NOMO-1 treated with DMSO at 0.1 percent for 48 hours (cell line): ENCODE measurements around the gene GPR161.

Source experiments
- DNase-seq: peaks from one replicate; lab custom pipeline; 2025; ENCODE audit not compliant: unreplicated experiment; lab: John Stamatoyannopoulos, UW

The GPR161 gene

DNA sequence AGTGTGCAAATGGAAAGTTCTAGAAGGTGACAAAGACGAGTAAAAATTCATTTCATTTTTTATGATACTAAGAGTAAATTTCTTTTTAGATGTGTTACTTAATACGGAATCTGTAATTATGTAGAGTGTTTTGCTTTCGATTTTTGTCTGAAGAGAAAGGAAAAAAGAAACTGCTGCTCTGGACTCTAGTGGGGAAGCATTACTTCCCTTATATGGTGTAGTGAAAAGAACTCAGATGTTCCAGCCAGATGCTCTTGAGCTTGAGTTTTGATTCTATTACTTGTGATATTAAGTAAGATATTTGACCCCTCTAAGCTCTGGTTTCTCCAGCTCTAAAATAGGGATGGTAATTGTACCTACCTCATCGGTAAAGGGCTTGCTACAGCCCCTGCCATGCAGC is 12.2 kb upstream of the GPR161 start:
- DNase-seq: peak; percentile 65

DNA sequence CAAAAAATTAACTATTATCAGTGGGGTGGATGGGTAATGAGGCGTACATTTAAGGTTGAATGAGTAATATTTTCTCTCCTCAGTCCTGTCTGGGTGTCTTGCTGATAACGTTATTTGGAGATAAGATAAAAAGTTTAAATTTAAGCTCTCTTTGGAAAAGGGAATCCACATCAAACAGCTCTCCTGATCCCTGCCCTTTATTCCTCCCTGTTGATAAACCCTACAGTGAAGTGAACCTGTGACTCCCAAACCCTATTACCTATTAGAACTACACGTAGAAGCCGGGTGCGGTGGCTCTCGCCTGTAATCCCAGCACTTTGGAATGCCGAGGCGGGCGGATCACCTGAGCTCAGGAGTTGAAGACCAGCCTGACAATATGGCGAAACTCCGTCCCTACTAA is 9.9 kb upstream of the GPR161 start:
- no peak for DNase-seq

DNA sequence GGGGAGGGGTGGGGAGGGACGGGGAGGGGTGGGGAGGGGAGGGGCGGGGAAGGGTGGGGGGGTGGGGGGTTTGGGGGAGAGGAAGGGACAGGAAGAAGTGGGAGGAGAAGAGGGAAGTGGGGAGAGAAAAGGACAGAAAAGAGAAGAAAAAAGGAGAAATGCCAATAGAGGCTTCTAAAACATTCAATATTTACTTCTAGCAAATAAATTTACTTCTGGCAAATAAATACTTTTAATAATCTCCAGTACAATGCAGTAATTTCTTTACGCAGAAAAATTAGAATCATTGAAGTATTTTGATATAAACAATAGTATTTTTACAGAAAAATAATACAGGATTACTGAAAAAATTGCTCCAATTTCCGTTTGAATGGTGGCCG is 9.4 kb upstream of the GPR161 start:
- DNase-seq: peak; percentile 55

DNA sequence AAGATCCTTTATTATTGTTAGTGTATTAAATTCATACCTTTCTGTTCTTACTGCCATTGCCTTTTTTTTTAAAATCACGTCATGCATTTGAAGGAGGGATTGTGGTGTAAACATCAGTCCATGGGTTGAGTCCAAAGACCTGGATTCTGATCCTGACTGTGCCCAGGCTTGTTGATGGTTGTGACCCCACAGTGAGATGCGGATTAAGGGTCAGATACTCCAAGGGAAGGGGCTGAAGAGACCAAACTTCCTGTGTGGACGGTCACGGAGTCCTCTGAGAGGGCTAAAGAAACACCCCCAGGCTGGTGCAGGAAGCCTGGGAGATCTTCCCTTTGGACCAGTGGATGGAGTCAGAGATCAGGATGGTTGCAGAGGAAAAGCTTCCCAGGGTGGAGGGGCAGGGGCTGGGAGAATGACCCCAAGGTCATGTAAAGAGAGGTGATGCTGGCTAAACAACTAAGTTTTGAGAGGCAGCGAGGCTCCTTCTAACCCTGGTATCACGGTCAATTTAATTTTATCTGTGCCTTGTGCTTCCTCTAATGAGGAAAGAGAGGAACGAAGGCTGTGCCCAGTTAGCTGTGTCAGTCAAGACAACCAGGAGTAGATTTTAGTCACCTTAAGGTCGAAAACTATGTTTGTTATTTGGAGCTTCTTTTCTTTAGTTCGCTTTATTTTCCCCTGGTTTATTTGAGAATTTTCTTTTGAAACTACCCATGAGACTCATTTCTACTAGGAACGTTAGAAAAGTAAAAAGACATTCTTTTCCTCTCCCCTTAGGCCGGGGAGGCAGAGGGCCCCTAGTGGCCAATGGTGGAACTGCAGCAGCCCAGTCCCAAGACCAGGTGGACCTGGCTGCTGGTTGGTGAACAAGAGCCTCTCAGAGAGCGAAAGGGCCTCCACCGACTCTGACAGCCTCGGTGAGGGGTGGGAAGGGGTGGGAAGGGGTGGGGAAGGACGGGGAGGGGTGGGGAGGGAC is 8.7 kb upstream of the GPR161 start:
- DNase-seq: peak; percentile 80

DNA sequence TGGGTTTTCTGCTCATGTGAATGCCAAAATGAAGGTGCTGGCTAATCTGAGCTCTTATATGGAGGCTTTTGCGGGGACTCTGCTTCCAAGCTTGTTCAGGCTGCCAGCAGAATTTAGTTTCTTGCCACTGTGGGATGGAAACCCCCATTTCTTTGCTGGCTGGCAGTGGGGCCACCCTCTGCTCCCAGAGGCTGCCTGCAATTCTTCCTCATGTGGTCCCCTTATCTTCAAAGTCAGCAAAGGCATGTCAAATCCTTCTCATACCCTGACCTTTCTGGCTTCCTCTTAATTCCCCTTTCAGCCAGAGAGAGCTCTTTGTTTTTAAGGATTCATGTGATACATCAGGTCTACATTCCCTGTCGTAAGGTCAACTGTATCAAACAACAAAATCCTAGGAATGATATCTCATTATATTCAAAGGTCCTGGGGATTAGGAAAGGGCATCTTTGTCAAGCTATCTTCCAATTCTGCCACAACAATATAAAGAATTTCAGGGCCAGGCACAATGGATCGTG is 5.2 kb upstream of the GPR161 start:
- DNase-seq: no peak

DNA sequence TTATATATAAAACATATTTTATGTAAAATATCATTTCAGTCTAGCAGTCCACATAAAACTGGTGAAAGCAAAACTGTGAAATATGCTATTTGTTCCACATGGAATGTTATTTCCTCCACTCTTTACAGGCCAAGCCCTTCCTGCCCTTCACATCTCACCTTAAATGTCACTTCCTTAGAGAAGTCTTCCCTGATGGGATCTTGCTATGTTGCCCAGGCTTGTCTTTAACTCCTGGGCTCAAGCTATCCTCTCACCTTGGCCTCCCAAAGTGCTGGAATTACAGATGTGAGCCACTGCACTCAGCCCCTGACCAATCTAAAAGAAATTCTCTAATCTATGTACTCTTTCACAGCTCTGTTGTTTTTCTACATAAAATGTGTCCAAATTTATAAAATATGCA is 2.3 kb upstream of the GPR161 start:
- no peak for DNase-seq

DNA sequence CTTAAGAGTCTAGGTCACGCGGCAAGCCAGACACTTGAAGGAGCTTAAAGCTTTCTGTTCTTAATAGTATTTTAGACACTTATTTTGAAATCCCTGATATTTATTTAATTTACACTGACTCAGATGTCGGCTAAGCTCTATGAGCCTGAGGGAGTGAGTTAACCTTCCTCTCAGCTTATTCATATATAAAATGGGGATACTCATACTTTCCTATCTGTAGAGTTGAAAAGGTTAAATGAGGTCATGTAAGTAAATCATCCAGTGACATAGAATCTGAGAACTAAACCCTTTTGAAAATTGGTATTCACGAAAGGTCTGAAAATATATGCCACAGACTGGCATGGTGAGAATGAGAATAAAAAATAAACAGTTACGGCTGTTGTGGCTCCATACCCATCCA is 1.4 kb upstream of the GPR161 start:
- DNase-seq: no peak

DNA sequence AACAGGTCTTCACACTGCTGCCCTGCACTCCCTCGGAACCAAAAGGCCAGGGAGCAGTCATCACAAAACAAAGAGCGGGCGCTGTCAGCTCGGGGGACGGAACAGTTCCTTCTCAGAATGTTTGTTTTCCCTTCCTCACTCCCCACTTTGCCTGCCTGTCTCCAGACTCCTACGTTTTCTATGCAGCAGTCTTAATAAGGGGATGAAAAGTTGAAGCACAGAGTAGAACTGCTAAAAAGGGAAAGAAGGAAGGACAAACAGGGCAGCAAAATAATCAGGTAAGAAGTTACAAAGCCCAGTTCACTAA is 738 bp upstream of the GPR161 start:
- DNase-seq: no peak

DNA sequence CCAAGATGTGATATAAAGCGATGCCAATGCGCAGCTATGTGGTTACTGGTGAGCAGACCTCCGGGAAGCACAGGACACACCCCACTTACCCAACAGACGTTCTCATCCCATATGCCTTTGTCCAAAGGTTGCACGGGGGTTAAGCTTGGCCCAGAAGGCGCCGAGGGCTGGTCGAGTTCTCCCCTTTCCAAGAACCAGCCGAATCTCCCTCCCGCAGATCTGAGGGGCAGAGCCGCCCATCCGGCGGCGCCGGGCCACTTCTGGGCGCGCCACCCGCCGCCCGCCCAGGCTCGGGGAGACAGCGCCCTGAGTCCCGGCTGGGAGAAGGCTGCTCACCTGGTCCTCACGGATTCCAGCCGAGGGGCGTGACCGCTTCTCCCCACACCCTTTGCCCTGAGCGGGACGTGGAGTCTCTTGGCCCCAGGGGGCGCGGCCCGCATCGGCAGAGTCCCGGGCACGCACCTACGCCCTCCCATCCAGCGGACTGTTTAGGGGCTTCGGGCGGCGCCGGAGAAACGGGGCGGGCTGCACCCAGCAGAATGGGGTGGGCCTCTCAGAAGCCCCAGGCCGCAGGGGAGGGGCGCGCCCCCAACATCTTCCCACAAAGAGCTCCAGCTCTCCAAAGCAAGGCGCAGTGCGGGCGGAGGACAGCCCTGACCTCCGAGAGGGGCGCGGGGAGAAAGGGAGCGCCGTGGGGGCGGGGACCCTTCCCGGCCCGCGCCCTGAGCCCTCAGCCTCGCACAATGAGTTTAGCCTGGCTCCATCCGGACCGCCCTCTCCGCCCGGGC is 615 bp downstream of the GPR161 start:
- DNase-seq: no peak

DNA sequence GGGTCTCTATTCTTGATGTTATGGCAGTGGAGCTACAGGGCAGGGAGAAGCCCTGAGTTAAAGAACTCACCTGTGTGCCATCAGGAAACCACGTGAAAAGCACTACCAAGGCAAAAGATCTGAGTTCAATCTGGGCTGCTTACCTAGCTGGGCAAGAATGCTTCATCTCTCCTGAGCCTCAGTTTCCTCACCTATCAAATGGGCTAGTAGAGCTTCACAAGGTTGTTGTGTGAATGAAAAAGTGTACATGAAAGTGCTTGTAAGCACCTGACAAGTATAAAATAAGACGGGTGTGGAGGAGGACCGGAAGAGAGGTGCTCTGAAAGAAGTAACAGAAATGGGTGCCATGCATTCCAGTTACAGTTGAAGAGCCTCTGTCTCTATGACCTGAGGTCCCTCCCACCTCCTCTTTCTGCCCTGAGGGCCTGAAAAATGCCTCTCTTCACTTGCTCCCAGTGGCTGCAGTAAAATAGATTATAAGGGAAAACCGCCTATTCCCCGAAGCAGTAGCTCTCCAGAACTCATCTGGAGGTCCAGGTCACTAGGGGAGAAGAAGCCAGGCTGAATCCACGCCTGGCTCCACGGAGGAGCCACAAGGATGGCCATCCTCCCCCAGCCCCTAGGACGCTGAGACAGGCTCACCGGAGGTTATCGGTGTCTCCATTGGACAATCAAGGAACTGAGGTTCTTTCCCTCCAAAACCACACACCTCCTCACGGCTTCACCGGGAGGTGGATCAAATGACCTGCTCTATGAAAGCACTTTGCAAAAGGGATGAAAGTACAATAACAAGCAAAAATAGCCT is 1.4 kb downstream of the GPR161 start:
- DNase-seq: no peak

DNA sequence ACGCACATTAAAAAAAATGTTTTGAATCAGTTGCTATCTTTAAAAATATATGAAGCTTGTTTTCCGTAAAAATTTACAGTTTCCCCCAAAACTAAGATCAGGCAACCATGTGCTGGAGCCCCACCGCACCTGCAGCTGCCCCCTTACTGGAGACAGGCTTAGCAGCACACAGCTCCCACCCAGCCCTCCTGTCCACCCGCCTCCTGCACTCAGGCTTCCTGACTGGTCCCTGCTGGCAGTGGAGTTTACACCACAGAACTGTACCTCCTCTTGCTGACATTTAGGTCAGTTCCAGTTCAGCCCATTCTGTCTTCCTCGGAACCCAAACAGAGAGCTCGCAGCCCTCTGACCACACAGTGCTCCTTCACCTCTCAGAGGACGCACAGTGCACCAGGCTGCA is 2.1 kb downstream of the GPR161 start:
- no peak for DNase-seq

DNA sequence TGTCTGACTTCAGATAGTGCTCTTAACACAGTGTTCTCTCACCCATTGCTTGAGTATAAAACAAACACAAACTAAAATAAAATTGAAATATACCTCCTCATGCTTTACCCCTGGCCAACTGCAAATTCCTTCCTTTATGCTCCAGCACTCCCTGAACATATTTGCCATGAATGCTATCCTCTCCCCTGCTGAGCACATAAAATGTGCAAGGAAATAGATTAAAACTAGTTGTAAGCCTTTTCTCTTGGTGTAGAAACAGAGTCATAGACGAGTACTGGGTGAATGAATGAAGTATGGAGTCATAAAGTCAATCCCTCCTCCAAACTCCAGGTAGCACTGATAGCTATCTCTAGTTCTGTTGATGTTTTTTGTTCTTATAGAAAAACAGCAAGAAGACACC is 2.6 kb downstream of the GPR161 start:
- DNase-seq: no peak

DNA sequence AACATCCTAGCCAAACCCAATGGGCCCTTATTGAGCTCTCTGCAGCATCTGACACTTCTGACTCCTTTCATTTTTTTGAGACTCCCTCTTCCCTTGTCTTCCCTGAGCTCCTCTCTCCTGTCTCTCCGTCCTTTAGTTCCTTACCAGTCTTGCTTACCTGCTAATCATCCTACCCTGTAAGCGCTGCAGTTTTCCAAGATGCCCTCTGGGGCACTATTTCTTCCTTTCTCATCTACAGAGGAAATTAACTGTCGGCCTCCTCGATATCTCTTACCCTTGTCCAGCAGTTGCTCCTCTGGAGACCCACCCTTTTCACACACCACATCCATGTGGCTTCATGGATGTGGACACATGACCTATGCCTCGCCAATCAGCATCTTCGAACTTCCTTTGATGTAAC is 6.8 kb downstream of the GPR161 start:
- DNase-seq: no peak

DNA sequence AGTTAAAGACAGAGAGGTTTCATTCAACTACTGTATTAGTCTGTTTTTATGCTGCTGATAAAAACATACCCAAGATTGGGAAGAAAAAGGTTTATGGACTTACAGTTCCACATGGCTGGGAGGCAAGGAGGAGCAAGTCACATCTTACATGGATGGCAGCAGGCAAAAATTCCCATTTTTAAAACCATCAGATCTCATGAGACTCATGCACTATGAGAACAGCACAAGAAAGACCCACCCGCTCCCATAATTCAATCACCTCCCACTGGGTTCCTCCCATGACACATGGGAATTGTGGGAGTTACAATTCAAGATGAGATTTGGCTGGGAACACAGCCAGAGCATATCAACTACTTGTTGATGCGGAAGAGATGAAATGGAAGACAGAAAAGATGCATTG is 9.2 kb downstream of the GPR161 start:
- no peak for DNase-seq

DNA sequence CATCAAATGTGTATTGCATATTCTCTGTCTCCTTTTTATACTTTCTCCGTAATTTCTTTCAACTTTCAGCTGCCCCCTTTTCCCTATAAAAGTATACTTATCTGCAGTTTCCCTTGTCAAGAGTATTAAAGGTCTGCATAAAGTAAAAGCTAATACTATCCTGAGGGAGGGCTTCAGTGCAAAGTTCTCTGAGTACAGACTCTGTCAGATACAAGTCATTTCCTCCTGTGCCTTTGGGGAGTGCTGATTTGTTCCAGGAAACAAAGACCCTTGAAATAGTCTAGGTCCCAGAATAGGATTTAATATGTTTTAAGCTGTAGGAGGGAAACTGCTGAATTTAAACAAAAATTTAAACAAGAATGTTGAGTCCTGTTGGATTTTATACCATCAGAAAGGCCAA is 11.7 kb downstream of the GPR161 start:
- DNase-seq: no peak

DNA sequence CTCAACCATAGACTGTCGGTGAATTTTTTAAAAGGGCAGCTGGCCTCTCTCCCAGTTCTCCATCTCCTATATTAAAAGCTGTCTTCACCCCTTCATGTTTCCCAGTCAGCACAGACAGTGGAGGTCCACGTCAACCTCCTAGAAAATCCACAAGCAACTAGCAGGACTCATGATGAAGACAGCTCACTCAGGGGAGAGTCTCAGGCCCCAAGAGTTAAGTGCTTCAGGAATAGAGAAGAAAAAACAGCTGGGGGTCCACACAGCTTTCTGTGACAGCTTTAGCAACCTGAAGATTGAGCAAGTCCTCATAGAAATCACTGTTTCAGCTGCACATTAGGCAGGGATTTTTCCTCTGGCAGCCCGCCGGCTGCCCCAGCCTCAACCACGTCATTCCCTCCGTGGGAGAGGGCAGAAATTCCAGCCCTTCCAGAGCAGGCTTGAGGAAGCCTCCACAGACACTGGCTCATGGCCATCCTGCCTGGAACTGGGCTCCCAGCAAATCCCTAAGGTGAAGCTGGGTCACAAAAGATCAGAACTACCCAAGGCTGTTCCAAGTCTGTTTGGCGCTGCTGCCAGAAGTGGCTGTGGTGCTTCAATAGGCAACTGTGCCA is 15.2 kb downstream of the GPR161 start:
- no peak for DNase-seq

DNA sequence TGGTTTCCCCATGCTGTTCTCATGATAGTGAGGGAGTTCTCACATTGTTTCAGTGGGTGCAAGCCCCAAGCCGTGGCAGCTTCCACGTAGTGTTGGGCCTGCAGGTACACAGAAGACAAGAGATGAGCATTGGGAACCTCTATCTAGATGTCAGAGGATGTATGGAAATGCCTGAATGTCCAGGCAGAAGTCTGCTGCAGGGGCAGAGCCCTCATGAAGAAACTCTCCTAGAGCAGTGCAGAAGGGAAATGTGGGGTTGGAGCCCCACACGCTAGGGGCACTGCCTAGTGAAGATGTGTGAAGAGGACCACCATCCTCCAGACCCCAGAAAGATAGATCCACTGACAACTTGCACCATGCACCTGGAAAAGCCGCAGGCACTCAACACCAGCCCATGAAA is 17.0 kb downstream of the GPR161 start:
- DNase-seq: no peak

DNA sequence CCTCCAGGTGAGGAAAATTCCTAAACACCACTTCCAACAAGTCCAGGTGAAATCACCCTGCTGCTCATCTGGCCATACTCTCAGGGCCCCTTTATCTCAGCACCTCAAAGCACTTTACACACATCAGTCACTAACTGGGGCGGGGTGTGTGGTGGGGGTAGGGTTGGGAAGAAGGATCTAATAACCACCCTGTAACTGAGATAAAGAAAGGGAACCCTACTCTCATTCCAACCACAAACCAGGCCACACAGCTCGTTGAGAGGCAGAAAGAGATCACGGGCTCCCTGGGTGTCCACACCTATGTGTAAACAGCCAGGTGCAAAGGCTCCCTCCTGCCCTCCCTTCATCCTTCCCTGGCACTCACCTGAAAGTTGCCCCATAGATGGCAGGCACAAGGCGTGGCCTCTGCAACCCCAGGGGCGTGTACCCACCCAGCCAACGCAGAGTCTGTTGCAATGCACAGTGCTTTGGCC is 20.4 kb downstream of the GPR161 start:
- DNase-seq: no peak

DNA sequence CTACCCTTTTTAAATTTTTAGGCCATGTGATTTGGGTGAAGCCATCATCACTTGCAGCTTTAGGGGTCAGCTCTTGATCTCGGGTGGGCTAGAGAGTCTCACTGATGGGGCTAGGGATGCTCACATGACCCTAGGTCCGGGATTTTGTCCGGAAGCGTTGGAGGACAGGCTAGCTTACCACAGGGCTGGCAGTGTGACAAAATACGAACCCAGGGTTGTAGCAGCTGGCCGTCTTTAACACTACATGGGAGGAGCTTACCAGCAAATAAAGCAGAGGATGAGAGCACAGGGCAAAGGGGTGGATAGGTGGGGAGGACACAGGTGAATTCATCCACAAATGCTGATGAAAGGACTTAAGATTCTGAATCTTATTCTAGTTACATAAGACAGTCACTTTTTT is 21.9 kb downstream of the GPR161 start:
- DNase-seq: no peak

DNA sequence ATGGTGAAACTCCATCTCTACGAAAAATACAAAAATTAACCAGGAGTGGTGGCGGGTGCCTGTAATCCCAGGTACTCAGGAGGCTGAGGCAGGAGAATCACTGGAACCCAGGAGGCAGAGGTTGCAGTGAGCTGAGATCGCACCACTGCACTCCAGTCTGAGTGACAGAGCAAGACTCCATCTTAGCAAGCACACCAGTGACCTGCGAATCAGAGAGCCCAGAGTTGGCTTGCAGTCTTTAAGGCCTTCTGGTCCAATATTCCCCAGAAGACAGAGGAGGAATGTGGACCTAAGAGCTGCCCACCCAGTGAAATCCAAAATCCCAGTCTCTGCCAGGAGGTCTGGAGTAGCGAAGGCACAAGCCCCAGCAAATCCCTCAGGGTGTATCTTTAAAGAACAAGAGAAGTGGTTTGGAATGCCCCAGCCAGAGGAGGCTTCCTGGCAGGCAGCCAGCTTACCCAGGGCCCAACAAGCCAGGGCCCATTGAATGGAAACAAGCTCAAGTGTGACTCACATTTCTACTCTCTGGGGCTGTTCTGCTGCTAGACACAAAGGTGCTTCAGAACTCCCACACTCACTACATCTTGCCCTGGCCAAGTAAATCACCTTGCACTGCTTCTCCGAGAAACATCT is 23.9 kb downstream of the GPR161 start:
- no peak for DNase-seq
